C4-2B (cell line): ENCODE measurements around the gene DES.

ENCODE experiments used
- ZFX ChIP-seq: fragments of 450-650 bp; IDR thresholded peaks from 2 replicates; pipeline ENCODE4 v1.6.1; 2017
- TF ChIP-seq, protein P1 (sequence below): fragments of 450-650 bp; conservative IDR thresholded peaks from 2 replicates; pipeline ENCODE4 v1.5.1; 2017; ENCODE audit warnings: mild to moderate bottlenecking

DNA sequence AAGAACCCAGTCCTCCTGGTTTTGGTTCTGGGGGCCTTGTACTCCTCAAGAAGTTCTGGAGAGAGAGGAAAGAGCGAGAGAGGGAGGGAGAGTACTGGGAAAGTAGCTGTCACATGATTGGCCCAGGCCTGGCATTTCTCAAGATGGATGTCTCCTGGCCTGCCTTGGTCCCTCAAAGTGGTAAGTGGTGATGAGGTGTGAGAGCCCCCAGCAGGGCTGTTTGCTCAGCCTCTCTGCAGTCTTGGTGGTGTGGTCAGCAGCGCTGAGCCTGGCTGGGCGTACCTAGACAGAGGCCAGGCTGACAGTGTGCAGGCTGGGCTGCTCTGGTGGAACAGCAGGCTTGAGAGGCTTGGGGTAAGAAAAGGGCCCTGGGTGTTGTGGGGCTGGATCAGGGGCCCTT, 19.0 kb downstream of the DES start:
- TF ChIP-seq, protein P1, sequence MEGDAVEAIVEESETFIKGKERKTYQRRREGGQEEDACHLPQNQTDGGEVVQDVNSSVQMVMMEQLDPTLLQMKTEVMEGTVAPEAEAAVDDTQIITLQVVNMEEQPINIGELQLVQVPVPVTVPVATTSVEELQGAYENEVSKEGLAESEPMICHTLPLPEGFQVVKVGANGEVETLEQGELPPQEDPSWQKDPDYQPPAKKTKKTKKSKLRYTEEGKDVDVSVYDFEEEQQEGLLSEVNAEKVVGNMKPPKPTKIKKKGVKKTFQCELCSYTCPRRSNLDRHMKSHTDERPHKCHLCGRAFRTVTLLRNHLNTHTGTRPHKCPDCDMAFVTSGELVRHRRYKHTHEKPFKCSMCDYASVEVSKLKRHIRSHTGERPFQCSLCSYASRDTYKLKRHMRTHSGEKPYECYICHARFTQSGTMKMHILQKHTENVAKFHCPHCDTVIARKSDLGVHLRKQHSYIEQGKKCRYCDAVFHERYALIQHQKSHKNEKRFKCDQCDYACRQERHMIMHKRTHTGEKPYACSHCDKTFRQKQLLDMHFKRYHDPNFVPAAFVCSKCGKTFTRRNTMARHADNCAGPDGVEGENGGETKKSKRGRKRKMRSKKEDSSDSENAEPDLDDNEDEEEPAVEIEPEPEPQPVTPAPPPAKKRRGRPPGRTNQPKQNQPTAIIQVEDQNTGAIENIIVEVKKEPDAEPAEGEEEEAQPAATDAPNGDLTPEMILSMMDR = no peak
- no peak for TF ChIP-seq ZFX
